Measurements from ENCODE around the gene SQSTM1.

The SQSTM1 gene

GRCh38 chr5:179862891-179863290 lies 42.2 kb downstream of the SQSTM1 start:
- no peak for DNase-seq (ENCODE audit: low read depth)
- no peak overlapping the region for H3K4me3 ChIP-seq (ENCODE audit: control insufficient read depth, low read depth, low read length)
- no peak for TF ChIP-seq CTCF (conservative IDR thresholded peaks at IDR 0.05; ENCODE audit: control insufficient read depth, insufficient read depth, low read depth, low read length)

DNA sequence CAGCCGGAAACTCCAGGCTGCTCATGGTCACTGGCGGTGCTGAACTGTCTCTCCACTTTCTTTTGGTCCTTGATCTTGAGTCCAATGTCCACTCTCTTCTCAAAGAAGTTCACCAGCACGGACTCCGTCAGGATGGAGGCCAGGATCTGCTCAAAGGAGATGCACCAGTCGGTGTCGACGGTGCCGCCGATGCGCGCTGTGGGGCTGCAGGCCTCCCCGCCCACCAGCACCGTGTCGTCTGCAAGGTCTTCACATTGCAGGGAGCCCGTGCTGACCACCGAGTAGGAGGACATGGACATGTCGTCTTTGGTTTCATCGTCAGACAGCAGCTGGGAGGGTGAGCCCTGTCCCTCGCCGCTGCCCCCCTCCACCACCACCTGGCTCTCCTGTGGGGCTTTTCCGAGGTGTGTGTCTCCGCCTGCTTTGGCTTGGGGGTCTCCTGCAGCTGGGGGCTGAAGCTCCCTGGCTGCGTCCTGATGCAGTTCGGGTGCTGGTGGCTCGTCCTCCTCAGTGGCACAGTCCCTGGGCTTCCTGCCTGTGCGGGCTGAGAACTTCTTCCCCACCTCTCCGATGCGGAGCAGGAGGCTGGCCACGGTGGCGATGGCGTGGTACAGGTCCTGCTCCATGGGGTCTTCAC lies 42.9 kb downstream of the SQSTM1 start:
- no peak for TF ChIP-seq CTCF (conservative IDR thresholded peaks at IDR 0.05; ENCODE audit: control insufficient read depth, insufficient read depth, low read depth, low read length)
- no peak for DNase-seq (ENCODE audit: low read depth)
- H3K4me3 ChIP-seq (ENCODE audit: control insufficient read depth, low read depth, low read length) = no peak overlapping the region

GRCh38 chr5:179864686-179865085 lies 44.0 kb downstream of the SQSTM1 start:
- DNase-seq (ENCODE audit: low read depth) = no peak
- TF ChIP-seq CTCF (conservative IDR thresholded peaks at IDR 0.05; ENCODE audit: control insufficient read depth, insufficient read depth, low read depth, low read length) = no peak
- no peak overlapping the region for H3K4me3 ChIP-seq (ENCODE audit: control insufficient read depth, low read depth, low read length)

DNA sequence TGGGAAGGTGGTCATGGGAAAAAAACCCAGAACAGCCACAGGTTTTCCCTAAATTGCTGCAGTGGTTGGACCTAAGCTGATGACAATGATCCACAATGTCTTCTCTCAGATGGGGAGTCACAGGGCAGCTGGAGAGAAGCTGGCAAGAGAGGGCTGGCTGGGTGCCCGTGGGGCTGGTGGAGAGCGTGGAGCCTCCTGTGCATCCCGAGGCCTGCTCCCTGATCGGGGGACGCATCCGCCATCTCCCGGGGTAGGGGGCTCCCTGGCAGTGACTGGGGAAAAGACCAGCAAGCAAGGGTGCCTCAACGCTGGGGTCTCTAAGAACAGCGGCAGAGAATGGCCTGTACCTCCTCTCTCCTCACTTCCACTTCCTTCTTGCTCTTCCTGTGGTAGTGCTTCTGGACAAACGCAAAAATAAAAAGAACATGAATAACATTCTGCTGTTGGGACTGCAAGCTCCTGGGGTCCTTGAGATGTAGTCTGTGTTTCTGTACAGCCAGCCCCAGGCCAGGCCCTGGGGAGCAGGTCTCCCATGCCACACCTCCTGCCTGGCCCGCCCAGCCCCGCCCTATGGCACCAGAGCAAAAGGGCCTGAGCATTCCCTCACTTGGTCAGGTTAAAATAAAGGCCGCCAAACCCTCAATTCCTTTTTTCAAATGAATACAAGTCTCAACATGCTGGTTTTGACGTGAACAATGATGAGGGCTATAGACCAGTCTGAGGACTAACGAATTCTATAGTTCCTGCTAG lies 45.0 kb downstream of the SQSTM1 start:
- no peak for TF ChIP-seq CTCF (conservative IDR thresholded peaks at IDR 0.05; ENCODE audit: control insufficient read depth, insufficient read depth, low read depth, low read length)
- H3K4me3 ChIP-seq (ENCODE audit: control insufficient read depth, low read depth, low read length) = no peak overlapping the region
- no peak for DNase-seq (ENCODE audit: low read depth)

DNA sequence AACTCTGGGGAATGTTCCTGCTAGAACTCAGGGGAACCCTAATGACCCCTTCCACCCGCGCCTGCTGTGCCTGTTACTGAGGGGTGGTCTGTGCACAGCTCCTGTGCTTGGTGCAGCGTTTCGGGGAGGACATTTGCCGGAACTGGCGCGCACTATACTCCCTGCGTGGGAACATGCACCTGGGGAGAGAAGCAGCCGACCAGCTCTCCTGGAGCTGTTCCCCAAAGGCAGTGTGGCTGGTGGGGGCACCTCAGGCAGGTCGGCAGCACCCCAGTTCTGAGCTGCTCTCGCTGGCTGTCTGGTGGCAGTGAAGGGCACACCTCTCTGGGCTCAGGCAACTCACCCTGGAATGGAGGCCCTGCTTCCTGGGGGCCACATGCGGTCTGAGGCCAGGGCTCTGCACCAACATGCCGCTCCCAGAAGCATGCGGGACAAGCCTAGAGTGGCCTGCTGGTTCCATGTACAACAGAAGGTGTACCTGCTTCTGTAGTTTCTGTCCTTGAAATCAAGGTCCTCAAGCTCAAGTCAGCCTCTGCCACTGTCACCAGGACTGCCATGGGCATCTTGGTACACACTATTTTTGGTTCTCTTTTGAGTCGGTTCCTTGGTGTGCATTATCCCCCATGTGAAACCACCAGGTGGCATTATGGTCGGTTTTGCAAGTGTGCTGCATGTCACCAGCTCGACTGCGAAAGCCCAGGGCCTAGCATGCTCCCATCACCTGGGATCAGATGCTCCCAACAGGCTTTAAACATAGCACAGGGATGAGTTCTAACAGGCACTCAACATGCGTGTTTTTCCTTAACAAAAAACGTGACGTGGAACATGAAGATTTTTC lies 45.8 kb downstream of the SQSTM1 start:
- no peak overlapping the region for H3K4me3 ChIP-seq (ENCODE audit: control insufficient read depth, low read depth, low read length)
- peak; percentile 6 for DNase-seq (ENCODE audit: low read depth)
- TF ChIP-seq CTCF (conservative IDR thresholded peaks at IDR 0.05; ENCODE audit: control insufficient read depth, insufficient read depth, low read depth, low read length) = no peak

GRCh38 chr5:179867079-179867465 lies 46.4 kb downstream of the SQSTM1 start:
- no peak for DNase-seq (ENCODE audit: low read depth)
- no peak overlapping the region for H3K4me3 ChIP-seq (ENCODE audit: control insufficient read depth, low read depth, low read length)
- no peak for TF ChIP-seq CTCF (conservative IDR thresholded peaks at IDR 0.05; ENCODE audit: control insufficient read depth, insufficient read depth, low read depth, low read length)
